H1 (cell line): ENCODE measurements around the gene TMPRSS9. TPM values are rescaled to one million over a fixed set of nuclear protein-coding genes. Genes with fewer than 3 reads are reported as not detected.
"Not testable (repeated sequence)": the region's sequence is repeated elsewhere in the genome, so short reads cannot be mapped to it uniquely, and the experiment has no call there.

Source experiments
- CTCF ChIA-PET: fragments of 300-600 bp; sonication (Branson Sonifier 250); formaldehyde crosslinking; loops from one replicate; lab custom pipeline; 2021; ENCODE audit not compliant: partially characterized antibody; lab: Charles Lee
- POLR2A ChIA-PET: fragments of 300-600 bp; sonication (Branson Sonifier 250); formaldehyde crosslinking; loops from one replicate; lab custom pipeline; 2021; ENCODE audit warnings: inconsistent platforms; ENCODE audit not compliant: partially characterized antibody; lab: Charles Lee
- DNase-seq, 2 experiments: peaks; one replicate each; pipeline versions ENCODE4 v3.0.0 to v3.0.0-alpha.2; 2010 to 2022; ENCODE audit warnings: low spot score in 2 of 2, low read depth in 1 of 2, mixed read lengths in 1 of 2
- FAIRE-seq: peaks from 2 replicates; lab custom pipeline; 2011; peaks lifted over from hg19 to GRCh38; lab: Jason Lieb, UNC
- H2AFZ ChIP-seq: 2 replicates; pipeline ENCODE4 v1.8.1; 2012; ENCODE audit warnings: low read length, inconsistent platforms
- H2AK5ac ChIP-seq: 2 replicates; pipeline ENCODE4 v1.6.1; 2013; ENCODE audit warnings: low read depth, low read length
- H2BK120ac ChIP-seq: replicated peaks from 2 replicates; pipeline ENCODE3; 2013; ENCODE audit warnings: low read depth, low read length, inconsistent platforms
- H2BK12ac ChIP-seq: 2 replicates; pipeline ENCODE4 v1.6.1; 2013; ENCODE audit warnings: low read depth, low read length
- H2BK15ac ChIP-seq: 2 replicates; pipeline ENCODE4 v1.6.1; 2013; ENCODE audit warnings: low read length
- H2BK20ac ChIP-seq: 2 replicates; pipeline ENCODE4 v1.6.1; 2013; ENCODE audit warnings: low read length
- H2BK5ac ChIP-seq: 2 replicates; pipeline ENCODE4 v1.6.1; 2013; ENCODE audit warnings: low read depth, low read length
- H3K14ac ChIP-seq: 2 replicates; pipeline ENCODE4 v1.6.1; 2013; ENCODE audit warnings: inconsistent platforms; ENCODE audit not compliant: insufficient read length
- H3K18ac ChIP-seq: 2 replicates; pipeline ENCODE4 v1.6.1; 2013; ENCODE audit warnings: low read length; ENCODE audit errors: extremely low read depth
- H3K23ac ChIP-seq: 2 replicates; pipeline ENCODE4 v1.6.1; 2013; ENCODE audit warnings: inconsistent platforms; ENCODE audit not compliant: insufficient read length
- H3K23me2 ChIP-seq: 2 replicates; pipeline ENCODE4 v1.6.1; 2013; ENCODE audit warnings: low read depth, low read length
- H3K27ac ChIP-seq: 2 replicates; pipeline ENCODE4 v1.6.1; 2011; ENCODE audit warnings: low read depth, low read length, inconsistent platforms
- H3K27me3 ChIP-seq, 4 experiments: replicated peaks in 1 of 4; 1 replicate in 1 of 4; 2 replicates in 3 of 4; pipeline versions ENCODE4 v1.6.1 to v1.8.1; 2011 to 2013; ENCODE audit warnings: low read length in 3 of 4, mild to moderate bottlenecking in 3 of 4, inconsistent platforms in 2 of 4, mixed read lengths in 2 of 4, moderate library complexity in 1 of 4; ENCODE audit not compliant: control insufficient read depth in 3 of 4, insufficient read depth in 3 of 4; ENCODE audit errors: extremely low read depth in 1 of 4
- H3K36me3 ChIP-seq, 4 experiments: 2 replicates each; pipeline versions ENCODE4 v1.6.1 to v1.8.1; 2011 to 2013; ENCODE audit warnings: mild to moderate bottlenecking in 4 of 4, low read length in 3 of 4, moderate library complexity in 2 of 4, control low read depth in 1 of 4, inconsistent platforms in 1 of 4; ENCODE audit not compliant: insufficient read depth in 4 of 4, control insufficient read depth in 2 of 4
- H3K4ac ChIP-seq: replicated peaks from 2 replicates; pipeline ENCODE3; 2013; ENCODE audit warnings: low read length, low read depth, mixed read lengths, inconsistent platforms; ENCODE audit not compliant: insufficient read length
- H3K4me1 ChIP-seq, 4 experiments: replicated peaks in 1 of 4; 1 replicate in 1 of 4; 2 replicates in 3 of 4; pipeline versions ENCODE4 v1.6.1 to v1.8.1; 2011 to 2013; ENCODE audit warnings: low read length in 3 of 4, inconsistent platforms in 2 of 4, mixed read lengths in 1 of 4; ENCODE audit not compliant: insufficient read depth in 4 of 4, control insufficient read depth in 3 of 4
- H3K4me2 ChIP-seq, 2 experiments: 2 replicates each; pipeline versions ENCODE4 v1.6.1 to v1.8.1; 2011 to 2013; ENCODE audit warnings: low read depth in 2 of 2, low read length in 2 of 2, control low read depth in 1 of 2, inconsistent platforms in 1 of 2, mild to moderate bottlenecking in 1 of 2; ENCODE audit not compliant: insufficient read depth in 1 of 2
- H3K4me3 ChIP-seq, 4 experiments: fragments of 200-600, 300-600 bp in 1 of 4; sonication (generic), shearing (Covaris generic), sonication (Bioruptor Twin) in 1 of 4; 2 replicates each; pipeline versions ENCODE4 v1.5.1 to v1.8.1; 2011 to 2016; ENCODE audit warnings: low read length in 4 of 4, low read depth in 3 of 4, control low read depth in 2 of 4, inconsistent platforms in 2 of 4, mild to moderate bottlenecking in 2 of 4, mixed read lengths in 1 of 4, moderate library complexity in 1 of 4; ENCODE audit not compliant: insufficient read depth in 2 of 4; ENCODE audit errors: extremely low read depth in 1 of 4
- H3K56ac ChIP-seq: replicated peaks from 2 replicates; pipeline ENCODE3; 2013; ENCODE audit warnings: low read depth, mild to moderate bottlenecking, mixed read lengths, low read length, inconsistent platforms; ENCODE audit not compliant: insufficient read length
- H3K79me1 ChIP-seq: 2 replicates; pipeline ENCODE4 v1.6.1; 2013; ENCODE audit warnings: low read depth, low read length, control low read depth
- H3K79me2 ChIP-seq, 2 experiments: 2 replicates each; pipeline versions ENCODE4 v1.6.1 to v1.8.1; 2012 to 2013; ENCODE audit warnings: low read length in 2 of 2, mild to moderate bottlenecking in 2 of 2, inconsistent platforms in 1 of 2; ENCODE audit not compliant: insufficient read depth in 2 of 2, control insufficient read depth in 1 of 2
- H3K9ac ChIP-seq, 4 experiments: replicated peaks in 1 of 4; 1 replicate in 1 of 4; 2 replicates in 3 of 4; pipeline versions ENCODE4 v1.6.1 to v1.8.1; 2011 to 2013; ENCODE audit warnings: low read depth in 3 of 4, low read length in 3 of 4, control low read depth in 2 of 4, mild to moderate bottlenecking in 2 of 4, moderate library complexity in 2 of 4, inconsistent platforms in 1 of 4; ENCODE audit errors: extremely low read depth in 1 of 4
- H3K9me3 ChIP-seq, 2 experiments: 2 replicates each; pipeline versions ENCODE4 v1.6.1 to v1.8.1; 2012 to 2013; ENCODE audit warnings: mild to moderate bottlenecking in 2 of 2, moderate library complexity in 2 of 2, control low read depth in 1 of 2, inconsistent platforms in 1 of 2, low read depth in 1 of 2, low read length in 1 of 2, mixed read lengths in 1 of 2; ENCODE audit not compliant: insufficient read depth in 2 of 2
- H4K20me1 ChIP-seq, 2 experiments: replicated peaks in 1 of 2; 2 replicates each; pipeline versions ENCODE3 to v1.8.1; 2011 to 2013; ENCODE audit warnings: inconsistent platforms in 2 of 2, low read length in 2 of 2, mild to moderate bottlenecking in 1 of 2; ENCODE audit not compliant: insufficient read depth in 2 of 2, control insufficient read depth in 1 of 2
- H4K5ac ChIP-seq: 2 replicates; pipeline ENCODE4 v1.6.1; 2013; ENCODE audit warnings: low read length, low read depth, mixed read lengths, inconsistent platforms; ENCODE audit not compliant: insufficient read length
- H4K8ac ChIP-seq: 2 replicates; pipeline ENCODE4 v1.8.0; 2013; ENCODE audit warnings: mild to moderate bottlenecking, moderate library complexity, low read length, inconsistent platforms; ENCODE audit not compliant: insufficient read depth; ENCODE audit errors: extremely low read depth
- H4K91ac ChIP-seq: replicated peaks from 2 replicates; pipeline ENCODE3; 2013; ENCODE audit warnings: low read length, mixed read lengths, inconsistent platforms; ENCODE audit not compliant: insufficient read length
- WGBS, 2 experiments: shearing (Covaris generic) in 1 of 2; methylation state at CpG; one replicate each; pipeline versions ENCODE4 v1.1.6 to v1.1.7; 2013 to 2015; ENCODE audit warnings: low lambda C conversion rate in 2 of 2, mixed read lengths in 2 of 2, inconsistent platforms in 1 of 2, low coverage in 1 of 2, missing lambda C conversion rate in 1 of 2; ENCODE audit not compliant: insufficient replicate concordance in 2 of 2, insufficient coverage in 1 of 2, insufficient read length in 1 of 2; ENCODE audit errors: extremely low coverage in 1 of 2, missing lambda C conversion rate in 1 of 2; 5-methylcytosine and 5-hydroxymethylcytosine counted together
- polyA plus RNA-seq, 7 experiments: library from polyadenylated mRNA; depleted of rRNA in 3 of 7; stranded (reverse) in 5 of 7; unstranded in 2 of 7; fragments of >200 nt in 5 of 7; fragments of 200-250 nt in 2 of 7; gene quantifications; 1 replicate in 5 of 7; 2 replicates in 1 of 7; 4 replicates in 1 of 7; pipeline versions ENCODE4 v1.2.1 to v1.2.3, GENCODE V29; 2011 to 2013; ENCODE audit warnings: missing spikeins in 2 of 7, mixed read lengths in 2 of 7
- total RNA-seq: library from RNA; stranded (reverse); fragmentation: NEBNext Ultra II Directional; extraction: Animal tissue kit (Norgen Biotek cat#: 25700); gene quantifications from 2 replicates; pipeline ENCODE4 v1.2.1, GENCODE V29; 2021

The TMPRSS9 gene
- total and polyA plus RNA-seq, 2 of the 8 experiments (the other 6 are each of a cell fraction or from before 2014, with no cell fraction given): 0.15 to 0.19 TPM

DNA sequence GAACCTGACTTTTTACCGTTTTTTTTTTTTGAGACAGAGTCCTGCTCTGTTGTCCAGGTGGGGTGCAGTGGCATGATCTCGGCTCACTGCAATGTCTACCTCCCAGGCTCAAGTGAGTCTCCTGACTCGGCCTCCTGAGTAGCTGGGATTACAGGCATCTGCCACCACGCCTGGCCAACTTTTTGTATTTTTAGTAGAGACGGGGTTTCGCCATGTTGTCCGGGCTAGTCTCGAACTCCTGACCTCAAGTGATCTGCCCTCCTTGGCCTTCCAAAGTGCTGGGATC lies 109.8 kb downstream of the TMPRSS9 start:
- H3K4ac ChIP-seq, H3K23ac ChIP-seq, H3K4me2 ChIP-seq, H2BK5ac ChIP-seq, H3K4me3 ChIP-seq, H2AFZ ChIP-seq, H3K27ac ChIP-seq, H3K18ac ChIP-seq, H2BK20ac ChIP-seq, H3K36me3 ChIP-seq, H4K5ac ChIP-seq, H2BK15ac ChIP-seq, H3K23me2 ChIP-seq, H3K56ac ChIP-seq, H4K20me1 ChIP-seq, H4K91ac ChIP-seq, H3K9me3 ChIP-seq, FAIRE-seq, H3K79me2 ChIP-seq, H3K79me1 ChIP-seq, H2AK5ac ChIP-seq, DNase-seq, H3K27me3 ChIP-seq, H3K9ac ChIP-seq, H3K14ac ChIP-seq, H3K4me1 ChIP-seq, H2BK120ac ChIP-seq: not testable (repeated sequence)
- H2BK12ac ChIP-seq: 0 out of 2 replicates have a peak overlapping the region, but pooled peaks have one; percentile 91
- peak overlapping the region; percentile 69; the same call in 1 of the 2 replicates for H4K8ac ChIP-seq
- ChIA-PET POLR2A (interaction anchor here (1.1 to 1.2 kb wide), 3 partner anchors 8 to 312 kb away, joined by 3 to 4 read pairs (median 3); partner anchors contain the start of gene TIMM13), CTCF (interaction anchor here (1.3 to 12.9 kb wide), 4 partner anchors 76 to 166 kb away, joined by 3 to 133 read pairs (median 28); no protein-coding TSS in a partner anchor)
- WGBS, 2 experiments: 85% methylated on average over 8 of the region's 8 CpGs; no CpG with 5 or more reads in 1 of the 2 experiments
